DND-41 (cell line): ENCODE measurements around the gene FBXL2.

ENCODE experiments used
- ATAC-seq: fragments of 200-7000 bp; cut with Tn5 transposase; 3 replicates; pipeline ENCODE4 v1.9.1; 2021; ENCODE audit warnings: low read depth; ENCODE audit not compliant: insufficient read depth
- DNase-seq: peaks from one replicate; pipeline ENCODE4 v3.0.0-alpha.2; 2020
- H2AFZ ChIP-seq: 2 replicates; pipeline ENCODE4 v1.6.0; 2012; ENCODE audit warnings: low read depth, low read length
- H3K27ac ChIP-seq: 2 replicates; pipeline ENCODE4 v1.5.1; 2012; ENCODE audit warnings: low read length, inconsistent platforms
- H3K27me3 ChIP-seq: fragments of 200-600 bp; sonication (generic); 2 replicates; pipeline ENCODE4 v1.6.0; 2012; ENCODE audit warnings: low read length, mild to moderate bottlenecking, inconsistent platforms; ENCODE audit not compliant: insufficient read depth, poor library complexity
- H3K36me3 ChIP-seq: 2 replicates; pipeline ENCODE4 v1.5.1; 2012; ENCODE audit warnings: low read length, inconsistent platforms; ENCODE audit not compliant: insufficient read depth
- H3K4me1 ChIP-seq: 2 replicates; pipeline ENCODE4 v1.5.1; 2012; ENCODE audit warnings: mild to moderate bottlenecking, low read length; ENCODE audit not compliant: insufficient read depth
- H3K4me2 ChIP-seq: 2 replicates; pipeline ENCODE4 v1.6.0; 2012; ENCODE audit warnings: mild to moderate bottlenecking, moderate library complexity, low read length, inconsistent platforms; ENCODE audit not compliant: insufficient read depth
- H3K4me3 ChIP-seq, 2 experiments: fragments of 200-600 bp in 1 of 2; shearing (Covaris generic) in 1 of 2; 2 replicates each; pipeline ENCODE4 v1.5.1; 2012 to 2016; ENCODE audit warnings: inconsistent platforms in 2 of 2, low read length in 2 of 2, mild to moderate bottlenecking in 2 of 2, low read depth in 1 of 2, moderate library complexity in 1 of 2
- H3K79me2 ChIP-seq: 2 replicates; pipeline ENCODE4 v1.6.0; 2012; ENCODE audit warnings: low read length, inconsistent platforms; ENCODE audit not compliant: insufficient read depth
- H3K9ac ChIP-seq: 2 replicates; pipeline ENCODE4 v1.6.0; 2012; ENCODE audit warnings: low read depth, mild to moderate bottlenecking, inconsistent platforms, low read length, moderate library complexity
- H3K9me3 ChIP-seq: 2 replicates; pipeline ENCODE4 v1.5.1; 2012; ENCODE audit warnings: low read length, moderate library complexity, mild to moderate bottlenecking, inconsistent platforms; ENCODE audit not compliant: insufficient read depth, severe bottlenecking
- H4K20me1 ChIP-seq: 2 replicates; pipeline ENCODE4 v1.6.0; 2012; ENCODE audit warnings: low read length; ENCODE audit not compliant: insufficient read depth
- EZH2 ChIP-seq: IDR thresholded peaks from 3 replicates; pipeline ENCODE4 v1.6.1; 2012; ENCODE audit warnings: borderline replicate concordance, low read depth, mild to moderate bottlenecking, moderate library complexity, low read length, inconsistent platforms; ENCODE audit not compliant: severe bottlenecking
- TF ChIP-seq, protein P1 (sequence below): IDR thresholded peaks from 2 replicates; pipeline ENCODE4 v1.5.1; 2012; ENCODE audit warnings: borderline replicate concordance, low read length, moderate library complexity, mild to moderate bottlenecking; ENCODE audit not compliant: poor library complexity, severe bottlenecking; ENCODE audit errors: extremely low read depth

Gene FBXL2

DNA sequence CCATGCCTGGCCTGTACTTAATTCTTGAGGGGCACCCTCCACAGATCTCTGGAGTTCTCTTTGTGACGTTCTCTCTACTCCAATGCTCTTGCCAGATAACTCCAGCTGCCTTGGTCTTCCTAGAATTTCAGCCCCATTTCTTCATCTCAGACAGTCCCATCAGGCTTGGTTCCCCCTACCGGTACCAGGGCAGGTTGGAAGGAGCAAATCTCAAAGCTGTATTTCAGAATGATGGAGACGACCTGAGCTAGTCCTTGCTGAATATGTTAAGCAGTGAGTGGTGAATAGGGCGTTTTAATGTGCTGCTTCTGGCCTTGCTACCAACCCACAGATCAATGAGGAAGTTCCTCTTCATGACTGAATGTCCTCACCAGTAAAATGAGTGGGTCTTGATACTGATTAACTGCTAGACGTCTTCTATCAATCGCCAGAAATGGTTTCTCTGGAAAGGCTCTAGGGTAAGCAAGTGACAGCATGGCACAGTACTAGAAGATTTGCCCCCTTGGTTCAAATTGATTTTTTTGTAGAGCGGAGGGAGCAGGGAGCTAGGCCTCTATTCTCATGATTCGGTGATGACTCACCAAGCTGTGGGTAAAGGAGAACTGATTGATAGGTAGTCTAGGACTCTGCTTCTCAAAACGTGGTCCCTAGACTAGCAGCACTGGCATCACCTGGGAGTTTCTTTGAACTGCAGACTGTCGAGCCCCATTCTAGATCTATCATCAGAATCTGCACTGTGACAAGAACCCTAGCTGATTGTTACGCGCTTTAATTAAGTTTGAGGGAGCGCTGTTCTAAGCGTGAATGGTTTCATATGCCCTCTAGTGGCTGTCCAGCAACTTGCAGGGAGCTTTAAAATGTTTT is 95.2 kb downstream of the FBXL2 start:
- H3K4me3 ChIP-seq = no peak overlapping the region
- H3K36me3 ChIP-seq = no peaks in the 10 kb centered on the region
- no peak overlapping the region for H3K4me2 ChIP-seq
- H2AFZ ChIP-seq = no peak overlapping the region
- DNase-seq = peak; percentile 41
- no peaks in the 10 kb centered on the region for H3K4me1 ChIP-seq
- TF ChIP-seq, protein P1, sequence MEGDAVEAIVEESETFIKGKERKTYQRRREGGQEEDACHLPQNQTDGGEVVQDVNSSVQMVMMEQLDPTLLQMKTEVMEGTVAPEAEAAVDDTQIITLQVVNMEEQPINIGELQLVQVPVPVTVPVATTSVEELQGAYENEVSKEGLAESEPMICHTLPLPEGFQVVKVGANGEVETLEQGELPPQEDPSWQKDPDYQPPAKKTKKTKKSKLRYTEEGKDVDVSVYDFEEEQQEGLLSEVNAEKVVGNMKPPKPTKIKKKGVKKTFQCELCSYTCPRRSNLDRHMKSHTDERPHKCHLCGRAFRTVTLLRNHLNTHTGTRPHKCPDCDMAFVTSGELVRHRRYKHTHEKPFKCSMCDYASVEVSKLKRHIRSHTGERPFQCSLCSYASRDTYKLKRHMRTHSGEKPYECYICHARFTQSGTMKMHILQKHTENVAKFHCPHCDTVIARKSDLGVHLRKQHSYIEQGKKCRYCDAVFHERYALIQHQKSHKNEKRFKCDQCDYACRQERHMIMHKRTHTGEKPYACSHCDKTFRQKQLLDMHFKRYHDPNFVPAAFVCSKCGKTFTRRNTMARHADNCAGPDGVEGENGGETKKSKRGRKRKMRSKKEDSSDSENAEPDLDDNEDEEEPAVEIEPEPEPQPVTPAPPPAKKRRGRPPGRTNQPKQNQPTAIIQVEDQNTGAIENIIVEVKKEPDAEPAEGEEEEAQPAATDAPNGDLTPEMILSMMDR = peak; percentile 93
- no peak for TF ChIP-seq EZH2
- no peak overlapping the region for H3K9ac ChIP-seq
- H3K27me3 ChIP-seq = no peaks in the 10 kb centered on the region
- H4K20me1 ChIP-seq = no peaks in the 10 kb centered on the region
- no peaks in the 10 kb centered on the region for H3K79me2 ChIP-seq
- no peaks in the 10 kb centered on the region for H3K9me3 ChIP-seq
- peak; percentile 74 for ATAC-seq
- H3K27ac ChIP-seq = no peak overlapping the region

DNA sequence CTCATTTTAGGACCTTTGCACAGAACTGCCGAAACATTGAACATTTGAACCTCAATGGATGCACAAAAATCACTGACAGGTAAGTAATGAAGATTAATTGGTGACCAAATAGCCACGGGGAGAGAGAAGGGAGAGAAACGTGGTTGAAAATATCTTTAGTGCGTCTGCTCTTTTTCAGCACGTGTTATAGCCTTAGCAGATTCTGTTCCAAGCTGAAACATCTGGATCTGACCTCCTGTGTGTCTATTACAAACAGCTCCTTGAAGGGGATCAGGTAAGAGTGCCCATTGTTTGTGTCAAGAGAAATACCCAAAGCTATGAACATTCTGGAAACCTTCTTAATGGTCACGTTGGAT is 95.8 kb downstream of the FBXL2 start:
- Histone ChIP-seq H3K4me1 (no peaks in the 10 kb centered on the region), H3K9me3 (no peaks in the 10 kb centered on the region), H3K79me2 (no peaks in the 10 kb centered on the region), H2AFZ (no peak overlapping the region), H3K9ac (no peak overlapping the region), H4K20me1 (no peaks in the 10 kb centered on the region), H3K4me2 (no peak overlapping the region), H3K27ac (no peak overlapping the region), H3K4me3 (no peak overlapping the region), H3K36me3 (no peaks in the 10 kb centered on the region), H3K27me3 (no peaks in the 10 kb centered on the region)
- TF ChIP-seq, protein P1 = no peak
- no peak for TF ChIP-seq EZH2
- 0 out of 3 replicates have a peak, but pooled peaks have one; percentile 16 for ATAC-seq
- DNase-seq = no peak

DNA sequence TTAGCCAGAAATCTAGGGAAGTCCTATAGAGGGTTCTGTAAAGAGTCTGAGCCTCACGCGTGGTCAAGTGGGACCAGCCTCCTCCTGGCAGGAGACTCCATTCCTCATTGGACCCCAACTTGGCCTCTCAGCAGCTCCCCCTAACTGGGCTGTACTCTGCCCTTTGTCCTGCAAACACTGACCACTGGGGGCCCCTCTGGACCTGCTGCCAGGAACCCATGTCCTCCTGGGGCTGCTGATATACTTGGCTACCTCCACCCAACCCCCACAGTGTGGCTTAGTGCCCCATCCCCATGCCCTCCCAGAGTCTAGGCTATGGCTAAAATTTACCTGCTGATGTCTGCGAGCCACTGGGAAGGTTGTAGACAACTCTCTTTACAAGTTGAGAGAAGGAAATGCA is 100.2 kb downstream of the FBXL2 start:
- Histone ChIP-seq H3K9me3 (no peaks in the 10 kb centered on the region), H3K27me3 (no peaks in the 10 kb centered on the region), H2AFZ (no peak overlapping the region), H3K4me1 (no peaks in the 10 kb centered on the region), H4K20me1 (no peaks in the 10 kb centered on the region), H3K4me2 (no peak overlapping the region), H3K79me2 (no peaks in the 10 kb centered on the region), H3K27ac (no peak overlapping the region), H3K4me3 (no peak overlapping the region), H3K9ac (no peak overlapping the region), H3K36me3 (no peaks in the 10 kb centered on the region)
- no peak for DNase-seq
- no peak for ATAC-seq
- no peak for TF ChIP-seq EZH2
- TF ChIP-seq, protein P1 = no peak
